GM19397 (cell line): ENCODE data around the gene SPINT1.

Experiments used
- ATAC-seq: cut with Tn5 transposase; IDR thresholded peaks from one replicate; pipeline ENCODE4 v1.9.1; 2021; ENCODE audit warnings: mild to moderate bottlenecking, moderate library complexity; ENCODE audit not compliant: unreplicated experiment

SPINT1 gene

DNA sequence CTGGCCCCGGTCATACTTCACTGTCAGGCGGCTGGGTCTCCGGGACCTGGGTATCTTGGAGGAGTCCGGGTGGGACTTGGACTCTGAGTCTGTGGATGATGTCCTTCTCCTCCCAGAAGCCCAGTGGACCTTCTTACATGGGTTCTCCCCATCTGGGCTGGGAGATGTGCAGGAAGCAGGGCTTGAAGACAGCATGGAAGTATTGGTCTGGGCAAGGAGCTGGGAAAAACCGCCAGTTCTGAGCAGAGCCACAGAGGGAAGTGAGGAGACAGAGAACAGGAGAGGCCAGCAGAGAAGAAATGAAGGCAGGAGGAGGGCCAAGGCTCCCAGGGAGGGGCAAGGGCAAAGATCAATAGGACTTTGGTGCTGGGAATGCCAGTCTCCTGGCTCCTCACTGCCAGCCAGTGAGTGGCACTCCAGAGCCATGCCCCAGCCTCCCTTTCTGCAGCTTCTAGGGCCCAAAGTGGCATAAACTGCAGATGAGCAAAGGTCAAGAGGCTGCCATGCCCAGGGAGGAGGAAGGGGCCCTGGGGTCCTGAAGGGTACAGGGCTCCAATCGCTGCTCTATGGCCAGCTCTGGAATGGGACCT lies 15.3 kb upstream of the SPINT1 start, which contains the start of gene PPP1R14D:
Gene PPP1R14D, minus strand, starts transcription at position 262 of the 590 bp plus-strand sequence. Its CDS starts 67 bp downstream, at position 195.
- no peak for ATAC-seq

DNA sequence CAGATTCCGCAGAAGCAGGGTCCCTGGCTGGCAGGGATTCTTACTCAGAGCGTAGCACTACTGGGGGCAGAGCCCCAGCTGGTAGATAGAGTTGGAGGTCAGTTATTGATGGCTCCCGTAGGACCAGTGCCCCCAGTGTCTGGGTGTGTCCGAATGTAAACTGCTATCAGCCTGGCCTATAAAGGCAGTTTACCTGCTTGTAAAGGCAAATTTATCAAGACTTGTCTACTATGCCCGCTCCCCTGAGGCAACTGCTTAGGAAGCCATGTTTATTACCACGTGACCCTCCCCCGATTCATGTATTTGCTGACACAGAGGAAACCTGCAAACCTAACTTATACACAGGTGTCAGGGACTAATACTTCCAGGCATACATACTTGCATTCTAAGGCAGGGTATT lies 14.7 kb upstream of the SPINT1 start:
- no peak for ATAC-seq

DNA sequence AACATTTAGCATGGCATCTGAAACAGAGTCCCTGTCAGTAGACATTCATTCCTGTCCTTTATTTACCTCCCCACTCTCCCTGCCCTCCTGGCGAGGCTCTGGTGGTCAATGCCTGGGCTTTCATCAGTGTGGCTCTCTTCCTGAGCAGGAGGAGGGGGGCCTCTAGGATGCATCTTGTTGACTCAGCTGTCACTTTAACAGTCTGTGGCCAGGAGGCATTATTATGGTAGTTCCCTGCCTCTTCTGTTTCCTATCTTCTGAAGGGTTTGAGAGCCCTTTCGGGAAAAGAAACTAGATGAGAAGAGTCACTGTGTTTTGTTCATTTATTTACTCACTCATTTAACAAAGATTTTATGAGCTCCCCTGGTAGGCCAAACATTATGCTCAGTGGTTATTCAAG lies 13.0 kb upstream of the SPINT1 start:
- ATAC-seq: no peak

DNA sequence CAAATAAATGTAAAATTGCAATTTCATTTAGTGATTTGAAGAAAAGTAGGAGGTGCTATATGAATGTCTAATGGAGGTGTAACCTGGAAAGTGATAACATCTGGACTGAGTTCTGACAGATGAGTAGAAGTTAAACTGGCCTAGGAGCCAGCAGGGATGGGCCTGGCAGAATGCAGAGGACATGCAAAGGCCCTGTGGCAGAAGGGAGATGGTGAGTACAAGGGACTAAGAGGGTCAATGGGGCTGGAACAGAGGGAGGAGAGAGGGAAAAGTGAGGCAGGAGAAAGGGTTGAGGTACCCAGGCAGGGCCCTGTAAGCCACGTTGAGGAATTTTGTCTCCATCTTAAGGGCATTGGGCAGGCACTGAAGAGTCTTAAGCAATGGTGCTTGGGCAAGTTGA lies 12.0 kb upstream of the SPINT1 start:
- no peak for ATAC-seq

DNA sequence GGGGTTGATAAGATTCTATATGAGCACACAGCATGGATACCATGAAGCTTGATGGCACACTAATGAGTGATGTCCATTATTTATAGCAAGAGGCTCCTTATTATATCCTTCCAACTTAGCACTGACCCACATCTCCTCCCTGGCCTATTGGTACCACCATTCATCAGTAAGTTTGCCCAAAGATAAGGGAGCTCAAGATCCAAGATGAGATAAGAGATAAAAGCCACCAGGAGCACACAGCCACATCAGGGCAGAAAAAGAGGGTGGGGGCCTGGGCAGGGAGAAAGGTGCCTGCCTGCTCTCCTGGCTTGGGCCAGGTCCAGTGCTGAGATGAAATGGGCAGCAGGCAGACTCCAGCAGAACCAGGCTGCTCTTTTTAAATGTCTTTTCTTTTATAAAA lies 10.9 kb upstream of the SPINT1 start:
- no peak for ATAC-seq

DNA sequence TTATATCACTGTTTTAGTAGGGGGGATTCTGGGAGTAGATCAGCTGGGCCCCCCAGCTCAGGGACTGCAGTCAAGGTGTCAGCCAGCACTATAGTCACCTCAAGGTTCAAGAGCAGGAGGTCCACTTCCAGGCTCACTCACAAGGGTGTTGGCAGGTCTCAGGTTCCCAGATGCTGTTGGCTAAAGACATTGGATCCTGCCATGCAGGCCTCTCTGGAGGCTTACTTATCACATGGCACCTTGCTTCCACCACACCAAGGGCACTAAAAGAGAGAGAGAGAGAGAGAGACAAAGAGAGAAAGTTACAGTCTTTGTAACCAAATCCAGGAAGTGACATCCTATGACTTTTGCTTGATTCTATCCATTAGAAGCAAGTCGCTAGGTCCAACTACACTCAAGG lies 7.8 kb upstream of the SPINT1 start:
- ATAC-seq: no peak

DNA sequence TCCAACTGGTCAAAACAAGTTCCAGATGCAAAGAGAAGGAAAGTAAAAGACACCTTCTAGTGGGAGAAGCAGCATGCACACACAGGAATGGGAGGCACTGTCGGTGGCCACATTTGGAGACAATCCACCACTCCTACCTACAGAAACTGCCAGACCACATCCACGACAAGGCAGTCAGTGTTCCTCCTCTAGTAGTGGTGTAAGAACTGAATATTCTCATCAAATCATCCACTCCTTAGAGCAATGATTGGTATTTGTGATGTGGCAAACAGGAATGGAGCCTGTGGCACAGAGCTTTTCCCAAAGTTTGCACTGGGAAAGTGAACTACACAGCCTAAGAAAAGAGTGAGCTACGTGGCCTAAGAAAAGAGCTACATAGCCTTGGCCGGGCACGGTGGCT lies 5.1 kb upstream of the SPINT1 start:
- no peak for ATAC-seq

DNA sequence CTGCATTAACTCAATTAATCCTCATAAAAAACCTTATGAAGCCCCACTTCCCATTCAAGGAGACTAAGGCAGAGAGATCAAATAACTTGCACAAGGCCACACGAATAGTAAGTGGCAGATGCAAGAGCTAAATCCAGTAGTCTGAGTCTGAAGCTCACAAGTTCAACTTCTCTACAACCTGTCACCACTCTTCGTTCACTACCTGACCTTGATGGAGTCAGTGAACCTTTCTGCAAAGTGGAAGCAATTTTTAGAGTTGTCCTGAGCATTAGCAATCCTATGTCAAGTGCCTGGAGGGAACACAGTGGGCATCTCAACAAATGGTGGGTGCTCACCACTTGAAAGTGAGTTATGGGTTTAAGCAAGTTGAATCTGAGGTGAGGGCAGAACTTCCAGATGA lies 2.1 kb upstream of the SPINT1 start:
- ATAC-seq: no peak

DNA sequence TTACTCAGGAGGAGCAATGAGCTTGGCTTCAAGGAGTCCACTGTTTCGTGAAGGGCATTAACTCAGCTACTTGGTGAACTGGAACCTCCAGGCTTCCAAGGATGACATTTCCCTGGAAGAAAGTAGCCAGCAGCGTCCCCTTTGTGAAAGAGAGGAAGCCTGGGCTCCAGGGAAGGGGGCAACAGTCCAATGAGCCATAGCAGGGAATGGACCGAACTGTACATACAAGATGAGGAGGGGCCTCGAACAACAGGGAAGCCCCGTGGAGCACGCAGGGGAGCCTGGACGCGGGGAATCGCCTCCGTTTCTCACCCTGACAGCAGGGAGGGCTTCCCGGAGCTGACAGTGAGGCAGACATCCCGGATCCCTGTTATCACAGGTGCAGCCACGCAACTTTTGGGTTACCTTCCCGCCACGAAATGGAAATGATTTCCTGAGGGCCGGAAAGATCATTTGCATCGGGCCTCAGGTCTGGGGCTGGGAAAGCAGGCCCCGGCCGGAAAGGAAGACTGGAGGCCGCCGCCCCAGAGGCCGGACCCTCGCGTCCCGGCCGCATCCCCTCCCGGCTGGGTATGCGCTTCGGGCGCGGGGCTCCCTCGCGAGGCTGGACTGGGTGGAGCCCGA lies 475 bp upstream of the SPINT1 start:
- ATAC-seq: no peak

DNA sequence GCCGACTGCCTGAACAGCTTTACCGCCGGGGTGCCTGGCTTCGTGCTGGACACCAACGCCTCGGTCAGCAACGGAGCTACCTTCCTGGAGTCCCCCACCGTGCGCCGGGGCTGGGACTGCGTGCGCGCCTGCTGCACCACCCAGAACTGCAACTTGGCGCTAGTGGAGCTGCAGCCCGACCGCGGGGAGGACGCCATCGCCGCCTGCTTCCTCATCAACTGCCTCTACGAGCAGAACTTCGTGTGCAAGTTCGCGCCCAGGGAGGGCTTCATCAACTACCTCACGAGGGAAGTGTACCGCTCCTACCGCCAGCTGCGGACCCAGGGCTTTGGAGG lies 815 bp downstream of the SPINT1 start:
- ATAC-seq: no peak

DNA sequence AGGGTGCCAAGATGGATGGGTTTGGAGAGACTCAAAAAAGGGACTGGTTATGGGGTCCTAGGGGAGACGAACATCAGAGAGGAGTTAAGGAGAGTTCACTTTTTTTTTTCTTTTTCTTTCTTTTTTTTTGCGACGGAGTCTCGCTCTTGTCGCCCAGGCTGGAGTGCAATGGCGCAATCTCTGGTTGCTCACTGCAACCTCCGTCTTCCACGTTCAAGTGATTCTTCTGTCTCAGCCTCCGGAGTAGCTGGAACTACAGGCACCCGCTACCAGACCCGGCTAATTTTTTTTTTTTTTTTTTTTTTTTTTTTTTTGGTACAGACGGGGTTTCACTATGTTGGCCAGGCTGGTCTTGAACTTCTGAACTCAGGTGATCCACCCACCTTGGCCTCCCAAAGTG lies 1.2 kb downstream of the SPINT1 start:
- no peak for ATAC-seq

DNA sequence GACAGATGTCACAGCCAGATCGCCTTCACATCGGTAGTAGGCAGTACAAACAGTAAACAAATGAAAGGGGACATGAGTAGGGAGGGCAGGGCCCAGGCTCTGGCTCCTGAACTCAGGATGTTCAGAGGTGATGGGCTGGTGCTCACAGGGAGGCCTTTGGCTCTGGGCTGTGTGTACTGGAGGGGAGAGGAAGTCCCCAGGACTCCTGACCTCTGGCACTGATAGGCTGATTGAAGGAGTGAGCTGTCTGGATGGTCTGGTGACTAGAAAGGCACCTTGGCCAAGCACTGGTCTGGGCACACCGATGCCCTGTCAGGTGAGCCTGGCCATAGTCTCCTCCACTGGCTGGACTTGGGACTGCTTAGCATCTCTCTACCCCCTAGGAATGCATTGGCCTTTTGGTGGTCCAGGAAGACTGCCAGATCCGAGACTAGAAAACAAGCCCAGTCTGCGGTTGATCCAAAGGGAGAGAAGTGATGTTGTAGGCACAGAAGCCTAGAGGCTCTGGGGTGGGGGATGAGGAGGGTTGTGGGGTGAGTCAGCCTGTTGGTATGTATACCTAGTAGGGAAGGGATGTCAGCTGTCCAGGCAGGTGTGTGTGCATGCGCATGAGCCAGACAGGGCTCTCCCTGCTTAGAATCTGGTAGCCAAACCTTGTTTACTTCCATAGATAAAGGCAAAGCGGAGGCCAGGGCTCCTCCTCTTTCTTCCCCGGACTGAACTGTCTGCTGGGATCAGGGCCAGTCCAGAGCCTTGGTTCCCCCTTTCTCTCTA lies 1.9 kb downstream of the SPINT1 start:
- ATAC-seq: no peak

DNA sequence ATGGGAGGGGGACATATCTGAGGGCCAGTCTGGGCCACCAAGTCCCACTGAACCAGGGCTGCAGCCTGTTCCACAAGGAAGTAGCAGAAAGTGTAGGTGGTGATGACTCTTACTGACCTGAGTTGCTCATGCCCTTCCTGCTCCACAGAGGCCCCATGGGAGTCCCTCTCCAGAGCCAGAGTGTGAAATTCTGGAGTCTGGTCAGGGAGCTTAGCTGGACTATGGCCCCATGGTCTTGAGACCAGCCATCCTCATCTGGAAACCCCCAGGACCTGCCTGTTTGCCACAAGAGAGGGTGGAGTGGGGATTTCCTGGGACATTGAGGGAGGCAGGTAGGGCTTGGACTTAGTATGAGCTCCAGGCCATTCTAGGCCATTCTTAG lies 3.0 kb downstream of the SPINT1 start:
- ATAC-seq: no peak

DNA sequence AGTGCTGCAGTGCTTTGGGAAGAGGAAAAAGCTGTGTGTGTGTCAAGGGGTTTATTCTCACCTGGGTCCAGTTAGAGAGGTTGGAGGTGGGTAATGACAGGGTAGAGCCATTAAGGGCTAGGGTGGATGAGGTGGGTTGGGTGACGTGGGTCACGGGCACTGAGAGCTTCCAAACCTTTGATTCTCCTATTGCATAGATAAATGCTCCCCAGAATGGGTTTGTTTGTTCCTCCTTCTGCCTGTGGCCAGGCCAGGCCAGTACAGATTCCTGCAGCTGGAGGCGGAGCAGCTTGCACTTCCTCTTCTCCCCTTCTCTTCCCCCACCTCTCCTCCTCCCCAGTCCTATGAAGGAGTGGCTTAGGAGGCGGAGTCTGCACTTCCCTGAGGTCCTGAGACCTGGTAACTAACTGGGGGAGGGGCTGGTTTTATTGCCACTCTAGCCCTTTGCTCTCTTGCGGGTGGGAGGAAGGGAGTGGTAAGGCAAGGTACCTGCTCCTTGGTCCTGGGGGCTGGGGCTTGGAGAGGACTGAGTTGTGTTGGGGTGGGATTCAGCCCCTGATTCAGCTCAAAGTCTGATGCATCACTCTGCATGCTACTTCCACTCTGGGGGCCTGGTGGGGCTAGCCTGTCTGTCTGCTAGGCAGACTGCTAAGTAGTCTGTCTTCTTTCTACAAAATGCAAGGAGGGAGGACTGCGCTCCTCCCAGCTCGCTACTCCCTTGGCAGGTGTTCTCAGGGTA lies 3.5 kb downstream of the SPINT1 start:
- no peak for ATAC-seq

DNA sequence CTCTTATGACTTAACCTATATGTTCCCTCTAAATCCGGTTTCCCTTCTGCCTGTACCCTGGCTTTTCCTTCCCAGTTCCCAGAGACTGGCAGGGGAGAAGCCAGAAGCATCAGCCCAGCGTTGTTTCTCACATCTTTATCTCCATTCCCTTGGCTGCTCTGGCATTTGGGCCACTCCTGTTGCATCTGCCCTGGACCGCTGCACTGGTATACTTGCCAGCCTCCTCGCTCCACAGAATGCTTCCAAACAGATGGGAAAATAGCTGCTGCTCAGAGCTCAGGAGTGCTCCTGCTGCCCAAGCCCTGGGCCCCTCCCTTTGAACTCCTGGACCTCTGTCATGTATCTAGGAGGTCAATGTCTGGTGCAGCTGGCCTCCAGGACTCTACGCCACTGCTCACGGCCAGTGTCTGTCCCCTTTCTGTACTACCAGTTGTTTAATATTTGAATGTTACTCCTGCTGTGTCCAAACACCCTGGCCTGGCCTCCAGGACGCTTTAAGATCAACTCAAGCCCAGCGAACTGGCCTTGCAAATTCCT lies 6.8 kb downstream of the SPINT1 start:
- ATAC-seq: no peak

DNA sequence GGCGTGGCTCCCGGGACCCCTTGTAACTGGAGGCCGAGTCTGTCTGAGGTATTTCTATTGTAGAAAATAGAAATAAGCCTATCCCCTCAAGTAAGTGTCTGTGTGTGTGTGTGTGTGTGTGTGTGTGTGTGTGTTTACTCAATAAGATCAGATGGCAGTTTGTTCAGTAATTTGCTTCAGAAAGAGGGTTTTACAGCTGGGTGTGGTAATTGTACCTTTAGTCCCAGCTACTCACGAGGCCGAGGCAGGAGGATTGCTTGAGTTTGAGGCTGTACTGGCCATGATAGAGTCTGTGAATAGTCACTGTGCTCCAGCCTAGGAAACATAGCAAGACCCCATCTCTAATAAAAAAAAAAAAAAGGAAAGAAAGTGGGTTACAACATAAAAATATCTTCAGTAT lies 8.7 kb downstream of the SPINT1 start:
- ATAC-seq: no peak

DNA sequence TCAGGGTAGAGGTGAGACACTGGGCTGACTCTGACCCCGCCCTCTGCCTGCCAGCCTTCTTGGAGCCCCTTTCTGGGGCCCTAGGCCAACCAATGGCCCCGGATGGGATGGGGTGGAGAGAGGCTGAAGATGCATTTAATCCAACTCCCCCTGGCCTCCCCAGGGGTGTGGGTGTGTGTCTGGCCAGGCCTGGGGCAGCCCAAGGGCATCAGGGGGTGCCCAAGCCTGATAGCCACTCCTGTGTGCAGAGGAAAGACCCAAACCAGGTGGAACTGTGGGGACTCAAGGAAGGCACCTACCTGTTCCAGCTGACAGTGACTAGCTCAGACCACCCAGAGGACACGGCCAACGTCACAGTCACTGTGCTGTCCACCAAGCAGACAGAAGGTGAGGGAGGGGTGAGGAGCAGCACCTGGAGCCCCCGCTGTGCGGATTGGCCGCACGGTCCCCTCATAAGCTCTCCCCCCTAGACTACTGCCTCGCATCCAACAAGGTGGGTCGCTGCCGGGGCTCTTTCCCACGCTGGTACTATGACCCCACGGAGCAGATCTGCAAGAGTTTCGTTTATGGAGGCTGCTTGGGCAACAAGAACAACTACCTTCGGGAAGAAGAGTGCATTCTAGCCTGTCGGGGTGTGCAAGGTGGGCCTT lies 9.5 kb downstream of the SPINT1 start:
- no peak for ATAC-seq

DNA sequence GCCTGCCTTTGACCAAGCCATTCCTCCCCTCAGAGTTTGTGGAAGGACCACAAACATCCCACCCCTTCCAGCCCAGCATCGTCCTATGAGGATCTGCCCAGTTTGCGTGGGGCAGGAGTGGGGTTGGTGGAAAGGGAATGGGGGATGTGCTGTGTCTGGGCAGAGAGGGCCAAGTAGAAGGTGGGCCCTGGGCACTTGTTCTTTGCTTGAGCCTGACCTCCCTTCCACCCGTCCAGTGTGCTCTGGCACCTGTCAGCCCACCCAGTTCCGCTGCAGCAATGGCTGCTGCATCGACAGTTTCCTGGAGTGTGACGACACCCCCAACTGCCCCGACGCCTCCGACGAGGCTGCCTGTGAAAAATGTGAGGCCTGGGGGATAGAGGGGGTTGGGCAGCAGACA lies 10.3 kb downstream of the SPINT1 start:
- no peak for ATAC-seq

DNA sequence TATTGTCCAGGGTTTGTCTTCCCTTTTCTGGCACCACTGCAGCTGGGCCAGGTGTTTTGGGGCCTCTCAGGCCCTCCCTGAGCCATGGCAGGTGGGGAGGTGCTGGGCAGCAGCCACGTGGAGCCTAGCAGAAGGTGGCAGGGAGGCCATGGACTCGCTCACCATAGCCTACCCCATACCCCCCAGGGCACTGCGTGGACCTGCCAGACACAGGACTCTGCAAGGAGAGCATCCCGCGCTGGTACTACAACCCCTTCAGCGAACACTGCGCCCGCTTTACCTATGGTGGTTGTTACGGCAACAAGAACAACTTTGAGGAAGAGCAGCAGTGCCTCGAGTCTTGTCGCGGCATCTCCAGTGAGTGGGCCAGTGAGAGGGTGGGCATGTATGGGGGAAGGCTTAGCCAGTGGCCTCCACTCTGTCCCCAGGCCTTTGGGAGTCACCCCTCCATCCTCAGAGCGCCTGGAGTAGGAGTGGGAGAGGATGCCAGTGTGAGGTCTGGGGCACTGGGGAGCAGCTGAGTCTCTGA lies 11.9 kb downstream of the SPINT1 start:
- ATAC-seq: no peak

DNA sequence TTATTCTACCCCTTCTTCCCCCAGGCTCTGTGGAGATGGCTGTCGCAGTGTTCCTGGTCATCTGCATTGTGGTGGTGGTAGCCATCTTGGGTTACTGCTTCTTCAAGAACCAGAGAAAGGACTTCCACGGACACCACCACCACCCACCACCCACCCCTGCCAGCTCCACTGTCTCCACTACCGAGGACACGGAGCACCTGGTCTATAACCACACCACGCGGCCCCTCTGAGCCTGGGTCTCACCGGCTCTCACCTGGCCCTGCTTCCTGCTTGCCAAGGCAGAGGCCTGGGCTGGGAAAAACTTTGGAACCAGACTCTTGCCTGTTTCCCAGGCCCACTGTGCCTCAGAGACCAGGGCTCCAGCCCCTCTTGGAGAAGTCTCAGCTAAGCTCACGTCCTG lies 12.9 kb downstream of the SPINT1 start:
- ATAC-seq: no peak
